ENCODE data around the gene LRFN2.

LRFN2 gene

GRCh38 chr6:40352006-40352405, 235.2 kb downstream of the LRFN2 start:
- DNase-seq (ENCODE audit: low read depth in 1 of 2, low spot score in 1 of 2), result no peak

- DNase-seq (ENCODE audit: low read depth in 1 of 2, low spot score in 1 of 2), result no peak
Observed at GRCh38 chr6:40350747-40351217, 236.4 kb downstream of the LRFN2 start.

GRCh38 chr6:40349901-40350746, 237.0 kb downstream of the LRFN2 start:
- no peak for DNase-seq (ENCODE audit: low read depth in 1 of 2, low spot score in 1 of 2)

- no peak for DNase-seq (ENCODE audit: low read depth in 1 of 2, low spot score in 1 of 2)
Observed at GRCh38 chr6:40349123-40349900, 237.9 kb downstream of the LRFN2 start.

GRCh38 chr6:40348591-40348990, 238.6 kb downstream of the LRFN2 start:
- no peak for DNase-seq (ENCODE audit: low read depth in 1 of 2, low spot score in 1 of 2)

- no peak for DNase-seq (ENCODE audit: low read depth in 1 of 2, low spot score in 1 of 2)
Observed at GRCh38 chr6:40347571-40348011, 239.6 kb downstream of the LRFN2 start.

GRCh38 chr6:40346246-40346645, 240.9 kb downstream of the LRFN2 start:
- DNase-seq (ENCODE audit: low read depth in 1 of 2, low spot score in 1 of 2), result no peak

GRCh38 chr6:40344566-40345167, 242.5 kb downstream of the LRFN2 start:
- no peak for DNase-seq (ENCODE audit: low read depth in 1 of 2, low spot score in 1 of 2)

GRCh38 chr6:40343877-40344565, 243.1 kb downstream of the LRFN2 start:
- no peak for DNase-seq (ENCODE audit: low read depth in 1 of 2, low spot score in 1 of 2)

- DNase-seq (ENCODE audit: low read depth in 1 of 2, low spot score in 1 of 2), result no peak
Observed at GRCh38 chr6:40343318-40343876, 243.8 kb downstream of the LRFN2 start.

- DNase-seq (ENCODE audit: low read depth in 1 of 2, low spot score in 1 of 2), result no peak
Observed at GRCh38 chr6:40342723-40343122, 244.4 kb downstream of the LRFN2 start.

GRCh38 chr6:40341726-40342125, 245.4 kb downstream of the LRFN2 start:
- no peak for DNase-seq (ENCODE audit: low read depth in 1 of 2, low spot score in 1 of 2)

Measured in activated CD4-positive, alpha-beta T cell treated with anti-CD3 and anti-CD28 coated beads, Interleukin-2, amount 50 U/mL, for 24 hours (primary cell).